NCI-H510A (cell line): Measurements from ENCODE around the gene BZW2.

Experiments
- DNase-seq: peaks from one replicate; lab custom pipeline; 2025; lab: John Stamatoyannopoulos, UW

BZW2 gene

DNA sequence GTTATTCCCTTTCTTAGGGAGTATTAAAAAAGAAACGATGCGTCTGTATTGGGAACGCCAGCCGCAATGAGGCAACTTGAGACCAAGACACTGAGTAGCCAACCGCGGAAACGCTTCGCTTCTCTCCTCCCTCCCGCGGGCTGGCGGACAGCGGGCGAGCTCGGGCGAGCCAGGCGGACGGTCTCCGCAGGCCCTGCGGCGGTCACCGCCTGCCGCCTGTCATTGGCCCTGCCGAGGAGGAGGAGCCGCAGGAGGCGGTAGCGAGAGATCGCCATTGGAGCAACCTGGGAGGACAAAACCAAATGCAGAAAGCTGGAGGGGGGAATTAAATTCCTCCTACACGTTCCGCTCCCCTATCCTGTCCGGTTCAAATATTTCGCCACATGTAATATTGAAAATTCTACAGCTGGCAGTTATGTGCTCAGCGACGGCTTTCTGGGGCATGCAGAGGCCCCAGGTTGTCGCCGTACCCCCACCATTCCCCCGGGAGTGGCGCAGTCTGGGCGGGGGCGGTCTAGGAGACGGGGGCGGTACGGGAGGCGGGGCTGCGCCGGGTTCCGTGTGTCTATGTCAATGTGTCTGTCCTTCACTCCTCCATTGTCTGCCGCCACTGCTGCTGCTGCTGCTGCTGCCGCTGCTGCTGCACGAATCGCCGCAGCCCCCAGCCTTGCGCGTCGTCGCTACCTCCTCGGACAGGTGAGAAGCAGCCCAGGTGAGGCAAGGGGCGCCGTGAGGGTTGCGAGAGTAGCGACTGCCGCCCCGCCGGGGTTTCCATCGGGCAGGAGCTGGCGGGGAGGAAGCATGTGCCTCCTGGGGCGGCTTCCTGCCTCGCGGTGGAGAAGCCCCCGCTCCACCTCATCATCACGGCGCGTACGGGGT is at the start of gene BZW2, which contains the start of gene ANKMY2:
BZW2 (plus strand) TSS at position 589 of the 879 bp plus-strand sequence. CDS start 19,263 bp downstream, outside the sequence.
ANKMY2 (minus strand) TSS at position 162 of the 879 bp plus-strand sequence. CDS start 181 bp downstream, outside the sequence.
- peak; percentile 91 for DNase-seq

DNA sequence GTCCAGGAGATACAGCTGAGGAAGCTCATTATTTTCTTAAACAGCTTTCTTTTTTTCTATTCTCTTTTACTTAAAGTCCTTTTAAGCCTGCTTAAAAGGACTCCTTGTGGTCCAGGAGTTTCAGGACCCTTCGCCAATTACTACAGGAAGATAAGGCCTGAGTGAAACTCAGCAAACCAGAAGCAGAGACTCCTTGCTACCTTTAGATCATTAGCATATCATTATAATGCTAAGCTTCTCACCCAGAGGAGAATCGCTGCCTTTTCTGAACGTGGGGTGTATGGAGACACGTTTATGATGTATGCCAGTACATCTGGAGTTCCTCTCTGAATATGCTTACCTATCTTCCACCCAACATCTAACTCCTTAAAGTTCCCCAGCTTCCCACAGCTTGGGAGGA is 48.0 kb upstream of the BZW2 start:
- DNase-seq, result no peak

DNA sequence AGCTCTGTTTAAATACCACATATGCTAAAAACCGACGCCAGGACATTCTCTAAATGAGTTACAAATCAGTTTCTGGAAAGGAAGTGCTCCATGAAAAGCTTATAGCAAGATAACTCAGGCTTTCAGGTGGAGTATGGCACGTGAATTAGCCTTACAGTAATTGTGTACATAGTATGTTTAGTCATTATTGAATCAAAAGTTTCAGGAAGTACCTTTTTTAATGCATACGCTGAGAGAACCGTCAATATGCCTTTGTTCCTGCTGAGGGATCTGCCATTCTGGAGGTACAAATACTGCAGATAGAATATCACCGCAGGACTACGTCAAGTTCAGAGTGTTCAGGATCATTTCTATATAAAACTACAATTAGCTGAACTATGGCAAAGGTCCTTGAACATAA is 46.1 kb upstream of the BZW2 start:
- no peak for DNase-seq

DNA sequence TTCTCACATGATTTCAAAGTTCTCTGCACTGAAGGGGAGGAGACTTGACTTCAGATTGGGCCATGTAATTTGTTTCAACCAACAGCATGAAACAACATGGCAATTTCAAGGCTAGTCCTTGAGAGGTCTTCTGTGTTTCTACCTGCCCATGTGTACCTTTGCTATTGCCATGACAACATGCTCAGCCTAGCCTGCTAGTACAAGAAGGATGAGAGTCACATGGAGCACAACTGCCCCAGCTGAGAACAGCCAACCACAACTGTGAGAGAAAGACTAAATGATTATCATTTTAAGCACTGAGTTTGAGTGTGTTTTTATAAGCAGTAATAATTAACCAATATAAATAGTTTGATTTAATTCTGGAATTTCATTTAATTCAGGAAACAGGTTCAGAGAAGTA is 42.3 kb upstream of the BZW2 start:
- no peak for DNase-seq

DNA sequence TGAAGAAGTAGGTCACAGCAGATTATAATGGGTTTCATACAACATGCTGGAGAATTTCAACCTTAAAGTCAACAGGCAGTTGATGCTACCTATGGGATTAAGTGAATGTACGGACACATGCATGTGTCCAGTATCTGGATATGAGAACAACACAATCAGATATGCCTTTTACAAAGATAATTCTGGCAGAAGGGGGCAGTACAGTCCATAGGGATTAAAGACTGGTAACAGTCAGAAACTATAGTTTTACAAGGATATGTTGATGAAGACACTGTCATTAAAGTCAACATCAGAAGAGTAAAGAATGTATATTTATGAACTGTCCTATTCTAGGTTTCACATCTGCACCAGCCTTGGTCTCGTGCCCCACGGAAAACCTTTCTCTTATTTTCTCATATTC is 41.9 kb upstream of the BZW2 start:
- DNase-seq, result no peak

DNA sequence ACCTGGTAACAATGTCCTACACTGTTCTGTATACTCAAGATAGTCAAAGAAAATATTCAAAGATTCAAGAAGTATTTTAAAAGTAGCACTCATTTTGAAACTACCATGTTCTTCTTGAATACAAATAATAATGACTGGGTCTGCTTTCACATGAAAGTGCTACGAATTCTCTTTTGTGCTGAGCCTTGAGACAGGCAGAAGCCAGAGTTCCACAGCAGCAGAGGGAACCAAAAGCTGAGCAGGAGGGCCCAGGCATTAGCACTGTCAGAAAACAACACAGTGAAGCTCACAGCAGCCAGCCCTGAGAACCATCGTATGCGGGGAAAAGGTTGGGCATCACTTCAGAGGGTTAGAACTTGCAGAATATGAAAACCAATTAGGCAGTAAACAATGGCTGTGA is 39.3 kb upstream of the BZW2 start:
- no peak for DNase-seq

DNA sequence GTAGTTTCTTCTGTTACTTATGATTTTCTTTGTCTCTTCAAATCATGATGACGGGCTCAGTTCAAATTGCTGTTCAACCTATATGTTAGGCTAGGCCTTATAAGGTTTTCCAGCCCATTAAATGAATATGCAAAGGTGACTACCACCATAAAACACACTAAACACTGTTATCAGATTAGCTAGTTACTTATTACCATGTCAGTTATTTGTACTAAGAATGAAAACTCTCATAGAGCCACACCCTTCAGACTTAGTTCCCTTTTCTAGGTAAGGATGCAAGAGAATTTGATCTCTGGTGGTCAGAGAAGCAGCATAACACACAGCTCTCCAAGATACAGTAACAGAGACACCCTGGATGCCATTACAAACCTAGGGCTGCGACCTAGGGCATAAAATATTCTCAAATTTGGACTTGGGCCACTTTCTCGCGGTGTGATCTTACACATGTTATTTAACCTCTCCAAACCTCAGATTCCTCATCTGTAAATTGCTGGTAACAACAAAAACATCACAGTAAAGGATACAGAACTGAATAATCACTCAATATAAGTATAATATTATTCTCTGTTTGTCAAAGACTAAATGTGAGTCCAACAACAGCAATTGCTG is 36.0 kb upstream of the BZW2 start:
- DNase-seq, result no peak

DNA sequence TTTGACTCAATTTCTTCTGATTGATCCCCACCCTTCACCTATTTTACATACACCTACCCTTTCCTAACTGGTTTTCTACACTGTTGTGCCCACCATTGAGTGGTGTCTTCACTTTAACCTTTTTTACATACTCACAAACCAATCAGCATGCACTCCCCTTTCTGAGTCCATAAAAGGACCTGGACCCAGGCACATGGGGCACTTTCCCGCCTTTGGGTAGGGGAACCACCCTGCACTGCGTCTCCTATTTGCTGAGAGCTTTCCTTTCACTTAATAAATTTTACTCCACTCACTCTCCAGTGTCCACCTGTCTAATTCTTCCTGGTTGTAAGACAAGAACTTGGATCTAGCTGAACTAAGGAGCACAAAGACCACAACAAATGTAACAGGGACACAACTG is 34.3 kb upstream of the BZW2 start:
- DNase-seq, result no peak

DNA sequence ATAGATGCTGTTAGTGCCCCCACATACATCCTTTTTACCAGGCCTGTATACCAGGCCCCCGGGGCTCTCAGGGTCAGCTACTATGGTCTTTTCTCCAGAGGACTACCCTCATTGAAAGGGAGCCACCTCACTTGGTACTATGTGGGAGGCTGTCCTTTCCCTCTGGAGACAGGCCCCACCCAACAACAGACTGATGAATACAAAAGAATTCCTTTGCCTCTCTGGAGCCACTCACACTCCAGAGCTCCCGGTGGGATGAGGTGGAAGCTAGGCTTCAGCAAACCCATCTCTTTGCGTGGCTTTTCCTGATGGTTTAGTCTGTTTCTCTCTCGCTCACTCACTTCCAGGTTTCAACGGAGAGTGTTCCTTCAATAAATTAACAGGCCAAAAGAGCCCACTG is 30.8 kb upstream of the BZW2 start:
- no peak for DNase-seq

DNA sequence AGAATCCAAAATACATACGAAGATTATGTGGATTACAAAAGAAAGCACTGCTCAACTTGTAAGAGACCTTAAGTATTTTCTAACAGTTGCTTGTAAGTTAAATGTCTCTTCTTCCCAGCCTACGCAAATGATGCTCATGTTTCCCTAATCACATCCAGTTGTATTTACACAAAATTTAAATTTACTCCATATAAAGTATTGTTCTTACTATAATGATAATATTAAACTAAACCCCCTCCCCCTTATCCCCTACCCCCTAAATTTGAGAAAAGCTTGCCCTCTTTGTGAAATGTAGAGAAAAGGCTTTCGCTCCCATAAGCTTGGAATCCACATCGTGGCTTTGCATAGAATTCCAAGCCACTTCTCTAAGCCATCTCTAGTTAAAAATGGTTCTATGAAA is 29.9 kb upstream of the BZW2 start:
- no peak for DNase-seq

DNA sequence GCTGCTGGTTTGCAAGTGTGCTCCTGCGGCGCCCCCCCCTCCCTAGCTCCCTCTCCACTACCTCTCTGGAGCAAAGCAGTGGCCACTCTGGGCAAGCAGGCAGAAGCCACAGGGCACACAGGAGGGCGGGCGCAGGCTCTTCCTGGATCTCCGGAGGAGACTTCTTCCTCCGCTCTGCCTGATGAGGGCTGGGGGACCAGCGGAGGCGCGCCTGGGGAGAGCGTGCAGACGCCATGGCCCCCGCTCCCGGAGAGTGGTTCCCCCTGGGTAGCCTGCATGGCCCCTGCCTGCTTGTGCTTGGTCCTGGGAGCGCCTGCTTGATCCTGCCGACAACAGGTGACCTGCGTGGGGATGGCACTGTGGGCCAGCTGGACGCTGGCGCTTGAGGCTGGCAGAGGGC is 29.4 kb upstream of the BZW2 start:
- DNase-seq, result no peak

DNA sequence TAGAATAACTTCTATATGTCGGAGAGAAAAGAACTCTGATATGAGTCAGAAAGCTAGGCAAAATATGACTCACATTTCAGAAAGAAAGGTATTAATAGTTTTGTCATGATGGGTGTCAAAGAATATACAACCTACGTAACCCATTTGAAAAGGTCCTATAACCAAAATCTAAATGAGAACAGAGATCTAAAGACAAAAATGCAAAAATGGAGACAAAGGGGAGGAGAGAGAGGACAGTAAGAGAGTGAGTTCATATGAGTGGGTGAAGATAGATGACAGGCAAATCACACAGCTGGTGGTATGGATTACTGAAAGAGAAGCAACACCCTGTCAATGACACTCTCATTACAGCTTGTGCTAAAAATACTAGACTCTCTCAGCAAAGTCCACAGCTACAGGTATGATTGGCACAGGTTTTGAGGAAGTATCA is 26.0 kb upstream of the BZW2 start:
- DNase-seq, result no peak

DNA sequence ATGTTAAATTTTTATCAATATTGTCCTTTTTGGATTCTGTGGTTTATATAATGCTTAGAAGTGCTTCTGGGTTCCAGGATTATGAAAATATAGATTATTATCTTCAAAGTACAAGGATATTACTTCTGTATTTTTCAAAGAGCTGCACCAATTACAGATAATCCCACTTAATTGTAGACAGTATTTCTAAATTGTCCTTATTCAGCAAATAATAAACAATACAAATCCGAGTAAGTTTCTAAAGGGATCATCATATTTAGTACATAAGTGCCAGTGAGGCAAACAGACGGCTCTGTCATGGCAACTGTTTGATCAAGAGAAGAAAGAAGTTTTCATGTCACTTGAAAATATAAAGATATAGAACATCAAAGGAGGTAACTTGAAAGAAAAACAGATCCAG is 19.6 kb upstream of the BZW2 start:
- DNase-seq, result no peak

DNA sequence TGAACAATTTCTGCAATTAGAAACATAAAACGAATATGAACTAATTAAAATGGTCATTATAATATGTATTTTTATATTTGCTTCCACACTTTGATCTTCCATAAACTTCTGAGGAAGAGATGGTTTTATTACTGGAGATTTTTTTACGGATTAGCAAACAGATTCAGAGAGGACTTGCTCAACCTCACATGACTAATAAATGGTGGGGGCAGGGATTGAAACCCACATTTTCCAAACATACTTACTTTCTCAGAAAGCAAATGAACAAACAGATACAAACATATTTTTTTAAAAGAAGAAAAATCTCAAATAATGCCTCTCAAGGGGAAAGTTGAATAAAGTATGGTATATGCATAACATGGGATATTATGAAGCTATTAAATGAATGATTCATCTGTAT is 18.7 kb upstream of the BZW2 start:
- no peak for DNase-seq

DNA sequence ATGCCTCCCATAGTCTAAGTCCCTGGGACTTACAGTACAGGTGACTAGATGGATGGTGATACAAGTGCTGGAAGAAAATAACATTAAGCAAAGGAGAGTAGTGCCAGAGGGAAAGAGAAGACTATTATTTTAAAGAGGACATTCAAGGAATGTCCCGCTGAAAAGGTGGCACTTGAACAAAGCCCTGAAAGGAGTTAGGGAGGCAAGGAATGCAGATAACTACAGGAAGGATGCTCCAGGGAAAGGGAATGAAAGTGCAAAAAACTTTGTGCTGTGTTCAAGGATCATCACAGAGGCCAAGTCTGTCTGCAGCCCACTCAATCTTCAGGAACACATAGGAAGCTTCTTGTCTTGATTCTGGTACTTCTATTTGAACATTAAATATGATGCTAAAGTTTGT is 15.3 kb upstream of the BZW2 start:
- no peak for DNase-seq

DNA sequence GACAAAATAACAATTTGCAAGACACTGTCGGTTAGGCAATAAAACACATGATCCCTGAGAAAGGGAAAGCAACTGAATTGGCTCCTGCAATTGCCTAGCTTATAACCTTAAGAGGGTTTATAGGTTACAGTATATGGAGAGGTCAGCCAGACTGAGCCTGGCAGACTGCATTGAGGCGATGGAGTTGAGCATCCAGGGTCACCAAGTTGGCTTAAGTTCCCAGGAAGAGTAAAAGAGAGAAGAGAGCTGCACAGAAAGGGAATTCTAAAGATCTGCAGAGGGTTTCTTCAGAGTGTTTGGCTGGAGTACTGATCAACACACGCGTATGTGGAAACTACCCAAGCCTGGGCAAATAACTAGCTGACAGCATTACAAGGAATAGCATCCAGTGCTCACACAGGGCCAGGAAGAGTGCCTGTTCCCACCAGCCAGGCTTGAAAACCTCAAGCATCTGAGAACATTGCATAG is 11.7 kb upstream of the BZW2 start:
- DNase-seq, result no peak

DNA sequence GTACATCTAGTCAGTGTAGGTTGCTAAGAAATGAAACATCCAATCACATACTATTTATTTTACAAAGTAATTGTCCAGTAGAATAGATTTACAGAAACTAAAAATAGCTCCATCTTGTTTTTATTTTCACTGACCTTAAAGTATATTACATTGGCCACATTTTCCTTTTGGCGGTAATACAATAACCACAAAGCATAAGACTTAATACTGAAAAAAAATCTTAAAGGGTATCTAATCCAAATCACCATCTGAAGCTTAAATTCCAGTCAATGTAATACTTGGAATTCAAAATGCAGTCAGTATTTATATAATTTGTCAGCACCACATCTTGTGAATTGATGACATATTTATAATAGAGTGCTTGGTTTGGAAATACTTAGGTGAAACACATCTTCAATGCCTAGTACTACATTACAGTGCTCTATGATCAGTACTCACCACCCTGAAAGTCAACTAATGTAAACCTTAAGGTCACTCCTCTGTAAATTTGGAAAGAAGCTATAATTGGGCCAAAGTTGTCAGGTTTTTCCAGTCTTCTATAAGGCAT is 9.4 kb upstream of the BZW2 start:
- DNase-seq, result no peak

DNA sequence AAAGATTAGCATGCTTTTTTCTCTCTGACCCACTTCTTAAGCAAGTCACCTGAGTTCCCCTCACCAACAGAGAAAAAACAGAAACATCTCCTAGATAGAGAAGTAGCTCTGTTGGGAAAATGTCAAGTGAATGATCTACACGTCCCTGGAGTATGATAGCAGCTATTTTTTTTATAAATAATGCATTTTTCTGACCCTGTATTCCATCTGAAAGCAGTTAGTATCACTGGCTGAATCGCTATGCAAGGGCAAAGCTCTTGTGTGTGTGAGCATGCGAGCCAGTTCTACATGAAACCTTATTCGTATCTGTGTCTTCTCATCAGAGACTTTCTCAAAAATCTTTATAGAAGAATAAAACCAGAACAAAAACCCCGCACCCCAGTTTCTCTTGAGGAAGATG is 8.6 kb upstream of the BZW2 start:
- no peak for DNase-seq

DNA sequence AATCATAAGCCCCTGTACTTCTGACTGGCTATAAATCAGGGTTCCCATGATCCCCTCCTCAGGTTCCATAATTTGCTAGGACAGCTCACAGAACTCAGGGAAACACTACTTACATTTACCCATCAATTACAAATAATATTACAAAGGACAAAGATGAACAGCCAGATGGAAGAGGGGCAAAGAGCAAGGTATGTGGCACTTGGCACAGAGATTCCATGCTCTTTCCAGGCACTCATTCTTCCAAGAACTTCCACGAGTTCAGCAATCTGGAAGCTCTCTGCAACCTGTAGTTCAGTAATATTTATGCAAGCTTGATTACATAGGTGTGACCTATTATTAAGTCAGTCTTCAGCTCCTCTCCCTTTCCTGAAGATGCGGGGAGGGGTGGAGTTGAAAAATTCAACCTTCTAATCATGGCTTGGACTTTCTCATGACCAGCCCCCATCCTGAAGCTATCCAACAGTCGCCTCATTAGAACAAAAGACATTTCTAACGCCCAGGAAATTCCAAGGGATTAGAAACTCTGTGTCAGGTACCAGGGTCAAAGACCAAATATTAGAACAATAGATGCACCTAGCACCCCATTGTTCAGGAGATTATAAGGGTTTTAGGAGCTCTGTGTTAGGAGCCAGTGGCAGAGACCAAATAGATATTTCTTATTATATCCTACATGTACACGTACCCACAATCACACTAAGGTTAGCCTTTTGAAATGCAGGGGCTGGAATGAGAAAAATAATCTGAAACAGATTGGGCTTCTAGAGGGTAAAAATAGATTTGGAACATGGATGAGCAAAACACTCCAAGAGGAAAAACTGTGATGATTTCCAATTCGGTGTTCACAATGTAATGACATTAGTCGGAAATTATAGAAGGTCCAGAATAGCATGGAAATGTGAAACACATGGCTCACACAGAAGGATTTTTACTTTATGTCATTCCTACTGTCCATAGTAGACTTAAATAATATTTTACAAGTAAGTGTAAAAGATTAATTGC is 7.4 kb upstream of the BZW2 start:
- DNase-seq, result no peak

DNA sequence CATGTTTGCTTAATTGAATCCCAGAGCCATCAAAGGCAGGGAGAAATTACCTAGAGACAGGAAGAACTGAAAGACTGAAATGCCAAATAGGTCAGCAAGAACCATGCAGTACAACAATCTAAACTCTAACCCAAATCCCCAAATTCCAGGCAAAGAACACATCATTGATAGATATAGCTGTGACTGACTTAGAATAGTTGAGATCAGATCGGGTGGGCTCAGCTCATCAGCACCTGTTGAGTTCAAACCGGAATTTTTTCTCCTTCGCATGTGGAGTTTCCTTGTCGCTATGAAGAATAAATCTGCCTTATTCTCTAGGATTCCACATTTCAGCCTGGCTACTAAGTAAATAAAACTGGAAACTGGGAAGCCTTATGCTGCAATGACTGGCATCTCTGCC is 1.8 kb upstream of the BZW2 start:
- DNase-seq, result no peak

DNA sequence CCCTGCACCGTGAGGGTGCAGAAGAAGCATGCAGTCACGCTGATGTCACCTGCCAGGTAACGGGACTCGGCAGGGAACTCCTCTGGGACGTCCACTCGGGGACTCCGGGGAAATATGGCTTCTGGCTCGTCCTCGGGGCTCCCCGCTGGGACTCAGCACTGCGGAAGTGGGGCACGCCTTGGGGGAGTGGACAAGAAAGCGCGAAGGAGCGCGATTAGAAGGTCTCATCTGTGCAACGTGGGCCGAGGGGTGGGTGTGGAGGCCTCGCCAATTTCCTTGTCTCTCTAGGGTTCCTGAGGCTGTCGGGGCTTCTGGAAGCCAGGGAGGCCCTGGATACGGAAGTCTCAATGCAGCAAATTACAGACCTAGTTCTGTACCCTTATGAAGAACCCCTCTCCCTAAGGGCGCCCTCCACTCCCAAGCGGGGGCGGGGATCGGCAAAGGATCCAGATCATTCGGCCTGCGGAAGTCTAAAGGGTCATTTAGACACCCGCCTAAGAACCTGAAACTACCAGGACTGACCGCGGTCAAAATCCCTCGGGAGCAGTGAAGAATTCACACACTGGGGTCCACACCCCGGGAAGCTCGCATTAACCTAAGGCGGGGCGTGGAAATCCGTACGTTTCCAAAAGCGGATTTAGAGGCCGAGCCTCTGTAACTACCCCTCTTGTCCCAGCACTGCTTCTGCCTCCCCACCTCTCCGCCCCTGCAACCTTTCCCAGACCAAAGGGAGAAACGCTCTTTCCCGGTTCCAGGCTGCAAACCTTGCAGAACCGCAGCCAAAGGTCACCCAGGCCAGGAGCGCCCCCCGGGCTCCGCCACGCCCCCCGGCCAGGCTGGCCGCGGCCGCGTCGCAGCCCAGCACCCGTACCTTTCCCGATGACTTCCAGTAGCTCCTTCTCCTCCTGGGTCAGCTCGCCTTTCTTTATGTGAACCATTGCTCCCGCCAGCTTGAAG is 1.1 kb upstream of the BZW2 start:
- DNase-seq, result no peak
